Karpas-422 (cell line): ENCODE measurements around the gene DPYD. TPM values are rescaled to one million over a fixed set of nuclear protein-coding genes. Genes with fewer than 3 reads are reported as not detected.
A peak's percentile ranks its signal among the peaks of the same experiment; 100 is the strongest.

Source experiments
- DNase-seq: peaks from one replicate; pipeline ENCODE4 v3.0.0-alpha.2; 2015
- H2AFZ ChIP-seq: fragments of 200-600 bp; sonication (generic); 2 replicates; pipeline ENCODE4 v1.6.1; 2014; ENCODE audit warnings: antibody characterized with exemption, low read length, mixed read lengths
- H3K27ac ChIP-seq: fragments of 200-600 bp; sonication (generic); 2 replicates; pipeline ENCODE4 v1.5.1; 2014; ENCODE audit warnings: mild to moderate bottlenecking, low read length, moderate library complexity
- H3K27me3 ChIP-seq: fragments of 200-600 bp; sonication (generic); 2 replicates; pipeline ENCODE4 v1.6.1; 2014; ENCODE audit warnings: low read length, mixed read lengths
- H3K36me3 ChIP-seq: fragments of 200-600 bp; sonication (generic); 2 replicates; pipeline ENCODE4 v1.6.1; 2014; ENCODE audit warnings: low read length, mixed read lengths; ENCODE audit not compliant: insufficient read depth
- H3K4me1 ChIP-seq: fragments of 200-600 bp; sonication (generic); 2 replicates; pipeline ENCODE4 v1.6.1; 2014; ENCODE audit warnings: mild to moderate bottlenecking, low read length, mixed read lengths
- H3K4me2 ChIP-seq: fragments of 200-600 bp; sonication (generic); 2 replicates; pipeline ENCODE4 v1.6.1; 2014; ENCODE audit warnings: low read length, low read depth, mild to moderate bottlenecking; ENCODE audit not compliant: poor library complexity, severe bottlenecking
- H3K4me3 ChIP-seq: fragments of 200-600 bp; sonication (generic); 2 replicates; pipeline ENCODE4 v1.5.1; 2014; ENCODE audit warnings: mild to moderate bottlenecking, antibody characterized with exemption, low read length, mixed read lengths
- H3K79me2 ChIP-seq: fragments of 200-600 bp; sonication (generic); 2 replicates; pipeline ENCODE4 v1.6.1; 2014; ENCODE audit warnings: mild to moderate bottlenecking, low read length, mixed read lengths
- H3K9ac ChIP-seq: fragments of 200-600 bp; sonication (generic); 2 replicates; pipeline ENCODE4 v1.6.0; 2014; ENCODE audit warnings: low read length
- H3K9me2 ChIP-seq: fragments of 200-600 bp; sonication (generic), shearing (Covaris generic); replicated peaks from 2 replicates; pipeline ENCODE4 v1.6.0; 2014; ENCODE audit warnings: mild to moderate bottlenecking, low read length, moderate library complexity; ENCODE audit not compliant: insufficient read depth
- H3K9me3 ChIP-seq: fragments of 300-700, 200-600 bp; sonication (generic); 2 replicates; pipeline ENCODE4 v1.6.1; 2014; ENCODE audit warnings: low read length, mixed read lengths
- H4K20me1 ChIP-seq: fragments of 200-600 bp; sonication (generic); 2 replicates; pipeline ENCODE4 v1.6.1; 2014; ENCODE audit warnings: mild to moderate bottlenecking, antibody characterized with exemption, low read length, low read depth; ENCODE audit not compliant: insufficient read depth
- total RNA-seq: library from RNA; depleted of rRNA; stranded (reverse); fragments of >200 nt; shearing (Covaris generic); gene quantifications from 2 replicates; pipeline ENCODE4 v1.2.3, GENCODE V29; 2014; ENCODE audit warnings: low replicate concordance

The DPYD gene
- total RNA-seq, 1 experiment from 2014 or later, result 59.4 TPM

DNA sequence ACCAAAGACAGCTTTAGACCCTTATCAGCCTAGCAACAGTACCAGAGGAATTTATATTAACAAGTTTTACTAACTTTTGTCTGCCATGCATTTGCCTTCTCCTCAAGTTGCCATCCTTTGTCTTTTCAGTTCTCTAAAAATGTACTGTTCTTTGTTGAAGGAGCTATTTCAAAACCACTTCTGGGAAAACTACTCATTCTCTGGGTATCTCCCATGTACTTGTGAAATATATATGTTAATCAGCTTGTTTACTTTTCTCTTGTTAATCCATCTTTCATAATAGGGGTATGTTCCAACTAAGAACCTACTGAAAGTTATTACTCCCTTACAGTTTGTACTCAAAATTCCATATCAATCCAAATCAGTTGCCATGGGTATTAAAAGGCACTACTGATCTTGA is 16.3 kb downstream of the DPYD start:
- Histone ChIP-seq H3K4me3 (no peak overlapping the region), H3K4me1 (peaks cover 29% of the 10 kb centered on the region), H3K9me3 (no peaks in the 10 kb centered on the region), H3K9me2 (no peaks in the 10 kb centered on the region), H3K79me2 (peaks cover 96% of the 10 kb centered on the region), H3K27ac (no peak overlapping the region), H3K36me3 (peaks cover 6% of the 10 kb centered on the region; the same call in 1 of the 2 replicates), H3K27me3 (no peaks in the 10 kb centered on the region), H4K20me1 (no peaks in the 10 kb centered on the region), H3K4me2 (no peak overlapping the region), H2AFZ (no peak overlapping the region), H3K9ac (no peak overlapping the region)
- DNase-seq, result no peak

DNA sequence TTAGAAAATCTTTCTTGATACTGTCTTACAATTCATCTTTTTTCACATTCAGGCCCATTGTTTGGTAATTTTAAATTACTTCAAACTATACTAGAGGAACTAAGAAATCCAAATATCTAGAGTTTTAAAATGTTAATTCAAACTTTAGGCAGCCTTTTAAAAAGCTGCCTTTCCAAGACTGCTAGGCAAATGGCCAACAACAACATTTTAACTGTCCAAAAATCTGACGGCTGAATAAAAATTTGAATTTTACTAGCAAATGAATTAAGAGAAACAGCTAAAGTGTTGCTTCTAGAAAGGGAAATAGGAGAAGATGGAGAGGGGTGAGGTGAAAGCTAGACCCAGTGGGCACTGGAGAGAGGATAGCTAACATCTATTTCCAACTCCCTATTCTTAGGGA is 17.2 kb downstream of the DPYD start:
- Histone ChIP-seq H3K4me2 (no peak overlapping the region), H3K9ac (no peak overlapping the region), H3K9me3 (no peaks in the 10 kb centered on the region), H2AFZ (no peak overlapping the region), H4K20me1 (no peaks in the 10 kb centered on the region), H3K9me2 (no peaks in the 10 kb centered on the region), H3K4me1 (peaks cover 29% of the 10 kb centered on the region), H3K36me3 (peaks cover 10% of the 10 kb centered on the region), H3K79me2 (peaks cover 96% of the 10 kb centered on the region), H3K4me3 (no peak overlapping the region), H3K27ac (no peak overlapping the region), H3K27me3 (no peaks in the 10 kb centered on the region)
- DNase-seq, result no peak

DNA sequence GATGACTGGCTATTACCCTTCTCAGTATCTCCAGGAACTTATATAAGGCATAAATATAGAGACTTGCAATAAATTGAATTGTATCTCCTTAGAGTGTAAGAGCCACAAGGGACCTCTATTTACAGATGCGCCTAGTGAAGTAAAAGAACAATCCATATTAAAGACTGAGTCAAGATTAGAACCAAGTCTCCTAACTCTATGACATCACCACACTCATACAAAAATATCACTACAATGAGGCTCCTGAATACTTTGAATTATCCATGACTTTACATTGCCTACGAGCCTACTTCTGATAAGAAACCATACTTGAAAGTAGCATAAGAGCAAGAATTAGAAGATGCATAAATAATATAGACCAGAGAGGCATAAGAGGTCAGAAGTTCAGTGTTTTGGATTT is 18.8 kb downstream of the DPYD start:
- no peaks in the 10 kb centered on the region for H3K9me2 ChIP-seq
- no peak overlapping the region for H3K27ac ChIP-seq
- H3K4me1 ChIP-seq, result peaks cover 41% of the 10 kb centered on the region
- no peak overlapping the region for H3K4me3 ChIP-seq
- H4K20me1 ChIP-seq, result no peaks in the 10 kb centered on the region
- no peak overlapping the region for H3K4me2 ChIP-seq
- no peak overlapping the region for H3K9ac ChIP-seq
- H3K9me3 ChIP-seq, result no peaks in the 10 kb centered on the region
- H3K79me2 ChIP-seq, result peaks cover 96% of the 10 kb centered on the region
- H2AFZ ChIP-seq, result no peak overlapping the region
- no peaks in the 10 kb centered on the region for H3K27me3 ChIP-seq
- no peak for DNase-seq
- H3K36me3 ChIP-seq, result peaks cover 10% of the 10 kb centered on the region

DNA sequence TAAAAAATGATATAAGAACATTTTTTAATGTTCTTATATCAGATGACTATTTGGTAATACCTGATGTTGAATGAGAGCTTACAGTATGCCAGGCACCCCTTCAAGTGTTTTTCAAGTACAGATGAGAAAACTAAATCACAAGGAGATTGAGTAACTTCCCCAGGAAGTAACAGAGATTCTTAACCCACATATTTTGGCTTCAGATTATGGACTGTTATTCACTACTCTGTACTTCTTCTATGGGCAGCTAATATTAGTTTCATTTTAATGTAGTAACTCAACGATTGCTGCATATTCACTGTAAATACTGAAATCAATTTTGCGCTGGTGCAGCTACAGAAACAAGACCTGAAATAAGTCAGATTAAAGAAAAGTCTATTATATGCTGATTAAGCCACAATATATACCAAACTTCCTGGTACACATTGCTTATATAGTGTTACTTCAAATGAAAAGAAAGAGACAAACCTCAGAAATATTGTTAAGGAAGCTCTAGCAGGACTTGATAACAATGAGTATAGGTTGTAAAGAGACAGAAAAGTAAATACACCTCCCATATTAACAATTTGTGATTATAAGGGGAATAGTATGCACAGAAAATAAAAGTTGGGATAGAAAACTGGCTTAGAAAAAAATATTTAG is 19.7 kb downstream of the DPYD start:
- no peak overlapping the region for H3K4me3 ChIP-seq
- no peaks in the 10 kb centered on the region for H3K27me3 ChIP-seq
- no peak overlapping the region for H3K4me2 ChIP-seq
- no peak for DNase-seq
- no peaks in the 10 kb centered on the region for H3K9me3 ChIP-seq
- peaks cover 46% of the 10 kb centered on the region for H3K4me1 ChIP-seq
- no peaks in the 10 kb centered on the region for H4K20me1 ChIP-seq
- H3K9ac ChIP-seq, result no peak overlapping the region
- no peak overlapping the region for H3K27ac ChIP-seq
- H3K9me2 ChIP-seq, result no peaks in the 10 kb centered on the region
- peaks cover 10% of the 10 kb centered on the region for H3K36me3 ChIP-seq
- peaks cover 96% of the 10 kb centered on the region for H3K79me2 ChIP-seq
- H2AFZ ChIP-seq, result no peak overlapping the region

DNA sequence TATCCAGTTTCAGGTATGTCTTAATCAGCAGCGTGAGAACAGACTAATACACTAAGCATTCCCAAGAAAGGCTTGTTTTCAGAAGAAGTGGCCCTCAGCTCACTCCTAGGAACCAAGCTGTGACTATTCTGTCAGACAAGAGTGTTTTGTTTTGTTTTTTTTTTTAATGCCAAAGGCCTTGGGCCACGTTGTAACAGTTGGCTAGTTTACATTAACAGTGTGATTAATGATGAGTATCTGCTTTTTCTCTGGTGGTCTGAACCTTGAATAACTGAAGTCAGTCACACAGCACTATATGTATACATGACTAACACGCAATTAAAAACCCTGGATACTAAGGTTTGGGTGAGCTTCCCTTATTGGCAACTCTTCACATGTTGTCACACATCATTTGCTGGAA is 21.9 kb downstream of the DPYD start:
- Histone ChIP-seq H3K36me3 (peaks cover 10% of the 10 kb centered on the region), H4K20me1 (no peaks in the 10 kb centered on the region), H2AFZ (no peak overlapping the region), H3K79me2 (peaks cover 94% of the 10 kb centered on the region), H3K4me3 (no peak overlapping the region), H3K9ac (no peak overlapping the region), H3K9me2 (no peaks in the 10 kb centered on the region), H3K9me3 (no peaks in the 10 kb centered on the region), H3K27me3 (no peaks in the 10 kb centered on the region), H3K4me1 (peaks cover 55% of the 10 kb centered on the region), H3K27ac (no peak overlapping the region), H3K4me2 (no peak overlapping the region)
- no peak for DNase-seq

DNA sequence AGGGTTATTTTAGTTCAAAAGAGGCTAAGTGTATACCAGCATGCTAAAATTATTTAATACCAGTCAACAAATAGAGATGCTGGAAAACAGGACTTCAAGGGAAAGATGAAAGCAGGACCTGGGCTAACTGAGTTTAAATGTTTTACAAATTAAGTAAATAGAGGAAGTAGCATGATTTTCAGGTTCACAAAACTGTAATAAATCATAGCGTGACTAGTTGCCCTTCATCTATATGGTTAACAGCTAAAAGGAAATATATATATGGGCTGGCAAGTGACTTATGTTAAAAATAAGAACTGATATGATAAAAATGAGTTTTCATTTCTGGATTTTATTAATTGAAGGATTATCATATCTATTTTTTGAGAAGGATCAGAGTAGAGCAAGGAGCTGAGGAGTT is 25.6 kb downstream of the DPYD start:
- Histone ChIP-seq H3K79me2 (peaks cover 94% of the 10 kb centered on the region), H3K9me2 (no peaks in the 10 kb centered on the region), H3K9ac (no peak overlapping the region), H3K27me3 (no peaks in the 10 kb centered on the region), H3K4me1 (peaks cover 38% of the 10 kb centered on the region), H3K4me2 (no peak overlapping the region), H2AFZ (no peak overlapping the region), H3K27ac (peak overlapping the region; percentile 16), H4K20me1 (no peaks in the 10 kb centered on the region), H3K9me3 (no peaks in the 10 kb centered on the region), H3K4me3 (no peak overlapping the region), H3K36me3 (peaks cover 10% of the 10 kb centered on the region)
- peak; percentile 56 for DNase-seq

DNA sequence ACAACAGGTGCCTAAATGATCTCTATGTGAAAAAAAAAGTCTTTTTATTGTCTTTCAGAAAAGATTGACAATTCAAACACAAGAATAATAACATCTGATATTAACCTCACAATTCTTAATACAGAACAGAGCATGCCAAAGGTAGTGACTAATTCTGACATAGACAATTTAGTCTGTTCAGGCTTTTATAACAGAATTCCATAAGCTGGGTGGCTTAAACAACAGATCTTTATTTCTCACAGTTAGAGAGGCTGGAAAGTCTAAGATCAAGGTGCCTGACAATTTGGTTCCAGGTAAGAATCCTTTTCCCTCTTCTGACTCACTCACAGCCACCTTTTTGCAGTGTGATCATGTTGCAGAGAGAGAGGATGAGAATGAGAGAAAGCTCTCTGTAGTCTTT is 27.0 kb downstream of the DPYD start:
- DNase-seq, result no peak
- no peaks in the 10 kb centered on the region for H3K9me3 ChIP-seq
- H3K27ac ChIP-seq, result no peak overlapping the region
- no peaks in the 10 kb centered on the region for H3K9me2 ChIP-seq
- H4K20me1 ChIP-seq, result no peaks in the 10 kb centered on the region
- no peak overlapping the region for H3K4me3 ChIP-seq
- peaks cover 1% of the 10 kb centered on the region for H3K36me3 ChIP-seq
- H3K9ac ChIP-seq, result no peak overlapping the region
- peaks cover 92% of the 10 kb centered on the region for H3K79me2 ChIP-seq
- H3K27me3 ChIP-seq, result no peaks in the 10 kb centered on the region
- H3K4me1 ChIP-seq, result peaks cover 38% of the 10 kb centered on the region
- no peak overlapping the region for H3K4me2 ChIP-seq
- no peak overlapping the region for H2AFZ ChIP-seq

DNA sequence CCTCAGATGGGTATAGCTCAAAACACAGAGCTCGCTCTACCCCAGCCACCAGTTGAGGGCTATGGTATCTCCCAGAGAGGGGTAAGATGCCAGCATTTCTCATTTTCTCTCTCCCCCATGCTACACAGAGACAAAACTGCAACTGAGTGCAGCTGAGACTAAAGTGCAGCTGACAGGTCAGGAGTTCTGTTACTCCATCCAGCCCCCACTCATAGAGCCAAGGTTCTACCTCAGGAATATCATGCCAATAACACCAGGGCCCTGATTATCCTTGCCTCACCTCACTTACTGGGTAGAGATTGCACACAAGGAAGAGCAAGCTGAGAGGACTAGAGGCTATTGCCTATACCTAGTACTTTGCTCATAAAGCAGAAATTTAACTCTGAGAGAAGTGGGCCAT is 34.6 kb downstream of the DPYD start:
- no peak overlapping the region for H3K27ac ChIP-seq
- H3K4me2 ChIP-seq, result no peak overlapping the region
- no peak overlapping the region for H2AFZ ChIP-seq
- H3K9ac ChIP-seq, result no peak overlapping the region
- H3K9me3 ChIP-seq, result no peaks in the 10 kb centered on the region
- H4K20me1 ChIP-seq, result no peaks in the 10 kb centered on the region
- no peak for DNase-seq
- H3K4me3 ChIP-seq, result no peak overlapping the region
- no peaks in the 10 kb centered on the region for H3K27me3 ChIP-seq
- peaks cover 15% of the 10 kb centered on the region for H3K4me1 ChIP-seq
- H3K9me2 ChIP-seq, result no peaks in the 10 kb centered on the region
- peaks cover 12% of the 10 kb centered on the region for H3K36me3 ChIP-seq
- H3K79me2 ChIP-seq, result peaks cover 86% of the 10 kb centered on the region
